Effector CD8-positive, alpha-beta T cell (primary cell): ENCODE results near the gene SLC23A2.
"Not testable (repeated sequence)": the region's sequence is repeated elsewhere in the genome, so short reads cannot be mapped to it uniquely, and the experiment has no call there.

Experiments used
- DNase-seq: peaks from one replicate; lab custom pipeline; 2025; lab: John Stamatoyannopoulos, UW
- total RNA-seq, 4 experiments: gene quantifications; one replicate each; lab custom pipeline; 2026; lab: John Stamatoyannopoulos, UW

The SLC23A2 gene
- 41.1 to 86.2 (median 52.2) reads per million in 4 experiments for total RNA-seq

DNA sequence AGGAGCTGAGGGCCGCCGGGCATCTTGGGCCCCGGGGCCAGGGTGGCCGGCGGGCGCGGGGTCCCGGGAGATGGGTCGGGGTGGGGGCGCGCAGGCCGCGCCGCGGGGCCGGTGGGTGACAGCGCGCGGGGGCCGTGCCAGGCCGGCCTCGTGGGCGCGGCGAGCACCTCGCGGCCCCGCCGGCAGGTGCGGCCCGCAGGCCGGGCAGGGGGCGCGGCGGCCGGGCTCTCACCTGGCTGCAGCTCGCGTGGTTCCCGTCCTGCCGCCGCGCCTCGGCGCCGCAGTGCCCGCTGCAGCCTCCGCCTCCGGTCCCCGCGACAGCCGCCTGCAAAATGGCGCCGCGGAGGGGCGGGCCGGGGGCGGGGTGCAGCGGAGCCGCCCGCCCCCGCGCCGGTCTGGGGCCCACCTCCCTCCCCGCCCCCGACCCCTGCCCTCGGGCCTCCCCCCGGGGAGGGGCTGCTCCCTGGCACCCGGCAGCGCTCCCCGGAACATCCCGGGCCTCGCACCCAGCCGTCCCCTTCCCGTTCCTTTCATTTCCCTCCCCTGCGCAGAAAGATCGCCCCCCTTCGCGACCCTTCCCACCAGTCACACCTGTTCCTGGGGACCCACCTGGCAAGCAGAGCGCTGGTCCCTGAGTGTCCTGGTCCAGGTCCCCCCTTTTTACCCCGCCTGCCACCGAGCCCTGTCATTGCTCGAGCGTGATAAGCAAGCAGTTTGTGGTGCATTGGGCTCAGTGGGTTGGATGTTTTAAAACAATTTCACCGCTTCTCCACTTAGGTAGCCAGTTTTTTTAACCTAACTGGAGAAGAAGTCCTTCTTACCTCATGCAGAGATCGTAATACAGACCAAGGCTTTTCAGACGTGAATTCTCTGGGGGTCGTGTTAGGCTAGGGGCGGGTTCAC, at the start of gene SLC23A2:
Gene SLC23A2, minus strand, starts transcription at position 337 of the 903 bp plus-strand sequence. CDS start 68,948 bp downstream, outside the sequence.
- DNase-seq, result peak; percentile 46

DNA sequence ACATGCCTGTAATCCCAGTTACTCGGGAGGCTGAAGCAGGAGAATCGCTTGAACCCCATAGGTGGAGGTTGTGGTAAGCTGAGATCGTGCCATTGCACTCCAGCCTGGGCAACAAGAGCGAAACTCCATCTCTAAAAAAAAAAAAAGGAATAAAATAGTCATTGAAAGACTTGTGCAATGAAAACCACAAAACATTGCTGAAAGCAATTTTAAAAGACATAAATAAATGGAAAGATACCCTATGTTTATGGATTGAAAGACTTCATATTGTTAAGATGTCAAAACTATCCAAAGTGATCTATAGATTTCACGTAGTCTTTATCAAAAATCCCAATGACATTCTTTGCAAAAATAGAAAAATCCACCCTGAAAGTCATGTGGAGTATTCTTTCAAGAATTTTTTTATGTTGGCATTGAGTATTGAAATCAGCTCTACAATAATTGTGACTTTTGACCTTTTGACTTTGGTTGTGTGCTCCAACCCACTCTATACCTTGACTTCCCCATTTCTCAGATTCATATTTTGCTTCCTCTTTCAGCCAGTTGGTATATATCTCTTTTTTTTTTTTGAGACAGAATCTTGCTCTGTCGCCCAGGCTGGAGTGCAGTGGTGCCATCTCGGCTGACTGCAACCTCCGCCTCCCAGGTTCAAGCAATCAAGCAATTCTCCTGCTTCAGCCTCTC, 45.5 kb upstream of the SLC23A2 start:
- no peak for DNase-seq

GRCh38 chr20:5045906-5046305, 44.6 kb upstream of the SLC23A2 start:
- DNase-seq, result no peak

GRCh38 chr20:5044075-5044620, 42.8 kb upstream of the SLC23A2 start:
- no peak for DNase-seq

DNA sequence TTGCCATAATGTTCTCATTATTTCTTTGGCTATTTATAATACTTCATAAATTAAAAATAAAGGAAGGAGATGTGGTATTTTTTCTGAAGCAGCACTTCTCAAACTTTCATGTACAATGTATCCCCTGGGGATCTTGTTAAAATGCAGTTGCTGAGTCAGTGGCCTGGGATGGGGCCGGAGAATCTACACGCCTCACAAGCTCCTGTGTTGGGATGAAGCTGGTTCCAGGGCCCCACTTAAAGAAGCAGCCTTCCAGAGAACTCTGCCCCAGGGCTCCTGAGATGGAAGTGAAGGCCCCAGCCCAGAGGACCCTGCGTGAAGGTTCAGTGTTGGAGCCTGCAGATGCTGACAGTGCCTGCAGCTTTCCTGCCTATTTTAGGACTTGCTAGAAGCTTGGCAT, 40.1 kb upstream of the SLC23A2 start:
- DNase-seq, result no peak

- no peak for DNase-seq
Measured at GRCh38 chr20:5040345-5040744, 39.0 kb upstream of the SLC23A2 start.

DNA sequence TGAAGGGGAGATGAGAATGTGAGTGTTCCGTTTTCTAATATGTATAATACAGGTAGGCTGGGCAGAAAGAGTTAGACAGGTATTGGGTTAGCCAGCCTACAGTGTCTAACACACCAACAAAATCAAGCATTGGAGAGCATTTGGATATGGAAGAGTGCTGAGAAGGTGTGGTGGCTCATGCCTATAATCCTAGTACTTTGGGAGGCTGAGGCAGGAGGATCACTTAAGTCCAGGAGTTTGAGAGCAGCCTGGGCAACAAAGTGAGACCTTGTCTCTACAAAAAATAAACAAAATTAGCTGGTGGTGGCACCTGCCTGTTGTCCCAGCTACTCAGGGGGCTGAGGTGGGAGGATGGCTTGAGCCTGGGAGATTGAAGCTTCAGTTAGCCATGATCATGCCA, 38.6 kb upstream of the SLC23A2 start:
- no peak for DNase-seq

DNA sequence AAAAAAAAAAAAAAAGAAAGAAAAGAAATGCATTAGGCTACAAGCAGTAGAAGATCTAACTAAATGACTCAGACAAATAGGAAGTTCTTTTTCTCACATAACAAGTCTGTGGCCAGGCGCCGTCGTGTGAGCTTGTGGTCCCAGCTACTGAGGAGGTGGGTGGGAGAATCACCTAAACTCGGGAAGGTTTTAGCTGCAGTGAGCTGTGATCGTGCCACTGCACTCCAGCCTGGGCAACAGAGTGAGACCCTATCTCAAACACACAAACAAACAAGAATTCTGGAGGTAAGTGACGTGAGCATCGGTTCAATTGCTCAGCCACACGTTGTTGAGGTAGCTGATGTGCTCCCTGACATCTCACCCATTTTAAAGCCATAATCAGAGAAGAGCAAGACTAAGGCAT, 37.9 kb upstream of the SLC23A2 start:
- no peak for DNase-seq

DNA sequence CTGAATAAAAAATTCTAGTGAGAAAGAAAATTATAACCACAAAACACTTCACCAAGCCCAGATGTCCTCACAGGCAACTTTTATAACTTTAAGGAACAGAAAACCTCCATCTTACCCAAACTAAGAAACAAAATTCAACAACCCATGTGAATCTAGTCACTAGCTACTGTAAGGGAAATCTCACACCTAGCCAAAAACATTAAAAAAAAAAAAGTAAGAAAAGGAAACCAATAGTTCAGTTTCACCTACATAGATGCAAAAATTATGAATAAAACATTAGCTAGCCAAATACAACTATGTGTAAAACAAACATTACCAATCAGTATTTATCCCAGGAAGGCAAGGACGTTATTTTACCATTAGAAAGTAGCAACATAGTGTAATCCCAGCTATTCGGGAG, 35.5 kb upstream of the SLC23A2 start:
- DNase-seq, result no peak

DNA sequence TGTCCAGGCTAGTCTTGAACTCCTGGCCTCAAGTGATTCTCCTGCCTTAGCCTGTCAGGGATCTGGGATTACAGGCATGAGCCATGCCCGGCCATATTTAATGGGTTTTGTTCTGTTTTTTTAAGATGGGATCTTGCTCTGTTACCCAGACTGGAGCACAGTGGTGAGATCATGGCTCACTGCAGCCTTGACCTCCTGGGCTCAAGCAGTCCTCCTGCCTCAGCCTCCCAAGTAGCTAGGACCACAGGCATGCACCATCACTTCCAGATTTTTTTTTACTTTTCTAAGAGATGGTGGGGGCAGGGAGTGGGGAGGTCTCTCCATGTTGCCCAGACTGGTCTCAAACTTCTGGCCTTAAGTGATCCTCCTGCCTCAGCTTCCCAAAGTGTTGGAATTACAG, 34.2 kb upstream of the SLC23A2 start:
- not testable (repeated sequence) for DNase-seq

GRCh38 chr20:5033566-5033965, 32.3 kb upstream of the SLC23A2 start:
- DNase-seq, result no peak

DNA sequence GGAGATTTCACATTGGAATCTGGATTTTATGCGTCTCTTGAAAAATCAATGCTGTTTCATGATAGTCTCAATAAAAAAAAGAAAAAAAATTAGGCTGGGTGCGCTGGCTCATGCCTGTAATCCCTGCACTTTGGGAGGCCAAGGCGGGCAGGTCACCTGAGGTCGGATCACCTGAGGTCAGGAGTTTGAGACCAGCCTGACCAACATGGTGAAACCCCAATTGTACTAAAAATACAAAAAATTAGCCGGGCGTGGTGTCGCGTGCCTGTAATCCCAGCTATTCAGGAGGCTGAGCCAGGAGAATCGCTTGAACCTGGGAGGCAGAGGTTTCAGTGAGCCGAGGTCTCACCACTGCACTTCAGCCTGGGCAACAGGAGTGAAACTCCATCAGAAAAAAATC, 30.4 kb upstream of the SLC23A2 start:
- not testable (repeated sequence) for DNase-seq

GRCh38 chr20:5031206-5031557, 29.9 kb upstream of the SLC23A2 start:
- DNase-seq, result no peak

- no peak for DNase-seq
Measured at GRCh38 chr20:5030348-5031205, 29.3 kb upstream of the SLC23A2 start.

DNA sequence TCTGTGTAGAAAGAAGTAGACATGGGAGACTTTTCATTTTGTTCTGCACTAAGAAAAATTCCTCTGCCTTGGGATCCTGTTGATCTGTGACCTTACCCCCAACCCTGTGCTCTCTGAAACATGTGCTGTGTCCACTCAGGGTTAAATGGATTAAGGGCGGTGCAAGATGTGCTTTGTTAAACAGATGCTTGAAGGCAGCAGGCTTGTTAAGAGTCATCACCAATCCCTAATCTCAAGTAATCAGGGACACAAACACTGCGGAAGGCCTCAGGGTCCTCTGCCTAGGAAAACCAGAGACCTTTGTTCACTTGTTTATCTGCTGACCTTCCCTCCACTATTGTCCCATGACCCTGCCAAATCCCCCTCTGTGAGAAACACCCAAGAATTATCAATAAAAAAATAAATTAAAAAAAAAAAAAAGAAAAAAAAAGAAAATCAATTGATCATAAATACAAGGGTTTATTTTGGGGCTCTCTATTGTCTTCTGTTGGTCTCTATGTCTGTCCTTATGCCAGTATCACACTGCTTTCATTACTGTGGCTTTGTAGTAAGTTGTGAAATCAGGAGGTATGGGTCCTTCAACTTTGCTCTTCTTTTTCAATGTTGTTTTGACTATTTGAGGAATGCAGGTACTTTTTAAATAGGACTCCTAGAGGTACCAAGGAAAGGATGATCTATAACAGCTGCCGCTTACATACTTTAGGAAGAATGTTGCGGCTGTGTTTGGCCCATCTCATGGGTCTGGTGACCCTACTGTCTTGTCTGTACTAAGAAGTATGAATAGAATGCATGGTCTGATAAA, 27.1 kb upstream of the SLC23A2 start:
- DNase-seq, result not testable (repeated sequence)

DNA sequence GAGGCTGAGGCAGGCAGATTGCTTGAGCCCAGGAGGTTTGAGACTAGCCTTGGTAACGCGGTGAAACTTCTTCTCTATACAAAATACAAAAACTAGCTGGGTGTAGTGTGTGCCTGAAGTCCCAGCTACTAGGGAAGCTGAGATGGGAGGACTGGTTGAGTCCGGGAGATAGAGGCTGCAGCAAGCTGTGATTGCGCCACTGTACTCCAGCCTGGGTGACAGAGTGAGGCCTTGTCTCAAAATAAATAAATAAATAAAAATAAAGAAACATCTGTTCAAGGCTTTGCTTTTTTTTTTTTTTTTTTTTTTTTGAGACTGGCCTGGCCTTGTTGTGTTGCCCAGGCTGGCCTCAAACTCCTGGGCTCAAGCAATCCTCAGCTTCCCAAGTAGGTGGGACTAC, 23.7 kb upstream of the SLC23A2 start:
- DNase-seq, result no peak

DNA sequence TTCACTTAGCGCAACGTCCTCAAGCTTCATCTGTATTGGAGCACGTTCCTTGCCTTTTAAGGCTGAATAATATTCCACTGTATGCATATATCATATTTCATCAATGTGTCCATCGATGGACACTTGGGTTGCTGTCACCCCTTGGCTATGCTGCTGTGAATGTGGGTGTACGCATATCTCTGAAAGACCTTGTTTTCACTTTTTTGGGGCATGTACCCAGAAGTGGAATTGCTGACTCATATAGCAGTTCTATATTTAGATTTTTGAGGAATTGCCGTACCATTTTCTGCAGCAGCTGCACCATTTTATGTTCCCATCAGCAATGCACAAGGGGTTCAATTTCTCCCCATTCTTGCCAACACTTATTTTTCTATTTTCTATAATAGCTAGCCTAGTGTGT, 22.8 kb upstream of the SLC23A2 start:
- no peak for DNase-seq

- not testable (repeated sequence) for DNase-seq
Measured at GRCh38 chr20:5023171-5023570, 21.9 kb upstream of the SLC23A2 start.

DNA sequence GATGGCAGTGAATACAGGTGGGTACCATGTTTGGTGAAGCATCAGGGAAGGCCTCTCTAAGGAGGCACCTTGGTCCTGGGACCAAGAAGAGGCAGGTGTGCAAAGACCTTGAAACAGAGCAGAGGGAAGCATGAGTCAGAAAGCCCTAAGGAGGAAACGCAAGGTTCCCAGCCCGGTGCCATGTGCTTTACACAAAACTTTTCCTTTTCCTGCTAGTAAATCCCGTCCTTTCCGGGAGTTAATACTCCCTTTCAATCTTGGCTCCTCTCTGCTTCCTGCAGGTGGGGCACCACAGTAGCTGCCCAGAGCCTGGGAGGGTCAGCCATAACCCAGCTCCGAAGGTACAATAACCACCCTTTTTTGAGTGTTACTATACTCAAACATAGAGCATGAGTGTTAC, 19.4 kb upstream of the SLC23A2 start:
- DNase-seq, result no peak

GRCh38 chr20:5013682-5014447, 12.6 kb upstream of the SLC23A2 start:
- DNase-seq, result no peak
